AG10803 (cell line): ENCODE data around the gene LASP1.

Experiments
- DNase-seq: peaks from one replicate; pipeline ENCODE4 v3.0.0; 2010; ENCODE audit warnings: low read depth
- H3K4me3 ChIP-seq: 2 replicates; pipeline ENCODE4 v1.5.1; 2011; ENCODE audit warnings: mild to moderate bottlenecking, low read length, control low read depth
- CTCF ChIP-seq: conservative IDR thresholded peaks from 2 replicates; pipeline ENCODE4 v1.5.1; 2011; ENCODE audit warnings: mild to moderate bottlenecking, low read length, control low read depth, inconsistent platforms

Gene LASP1

GRCh38 chr17:38892620-38893019, 22.8 kb downstream of the LASP1 start:
- no peak for TF ChIP-seq CTCF
- DNase-seq = no peak
- no peak overlapping the region for H3K4me3 ChIP-seq

- H3K4me3 ChIP-seq = no peak overlapping the region
- no peak for TF ChIP-seq CTCF
Measured at GRCh38 chr17:38893113-38893512, 23.3 kb downstream of the LASP1 start.

GRCh38 chr17:38893607-38894006, 23.7 kb downstream of the LASP1 start:
- DNase-seq = no peak
- TF ChIP-seq CTCF = no peak
- no peak overlapping the region for H3K4me3 ChIP-seq

More at GRCh38 chr17:38893113-38893512, 23.3 kb downstream of the LASP1 start:
- no peak for DNase-seq

GRCh38 chr17:38894276-38894675, 24.4 kb downstream of the LASP1 start:
- no peak for DNase-seq
- H3K4me3 ChIP-seq = no peak overlapping the region
- no peak for TF ChIP-seq CTCF

- DNase-seq = no peak
- no peak for TF ChIP-seq CTCF
- no peak overlapping the region for H3K4me3 ChIP-seq
Measured at GRCh38 chr17:38896346-38896954, 26.6 kb downstream of the LASP1 start.

GRCh38 chr17:38897176-38897575, 27.3 kb downstream of the LASP1 start:
- no peak for DNase-seq
- no peak overlapping the region for H3K4me3 ChIP-seq
- TF ChIP-seq CTCF = no peak

- no peak overlapping the region for H3K4me3 ChIP-seq
- TF ChIP-seq CTCF = no peak
- no peak for DNase-seq
Measured at GRCh38 chr17:38897671-38898290, 27.9 kb downstream of the LASP1 start.
